Thymus (tissue), 11 donors: ENCODE measurements around the gene LDLRAD1. TPM values are rescaled to one million over a fixed set of nuclear protein-coding genes. Genes with fewer than 3 reads are reported as not detected.
"Not testable (repeated sequence)": the region's sequence is repeated elsewhere in the genome, so short reads cannot be mapped to it uniquely, and the experiment has no call there.

Experiments
- DNase-seq, 9 donors: peaks; one replicate each; pipeline ENCODE4 v3.0.0-alpha.2; 2013; ENCODE audit warnings: low spot score in 9 of 9, low read depth in 6 of 9, missing footprints in 1 of 9
- H3K27ac ChIP-seq, 2 donors: one replicate each; pipeline ENCODE4 v1.5.1; 2013; ENCODE audit warnings: control low read depth in 1 of 2, low read depth in 1 of 2, low read length in 1 of 2, mild to moderate bottlenecking in 1 of 2, moderate library complexity in 1 of 2
- H3K27me3 ChIP-seq, 2 donors: one replicate each; pipeline ENCODE4 v1.5.1; 2013; ENCODE audit warnings: low read length in 1 of 2; ENCODE audit not compliant: control insufficient read depth in 2 of 2, insufficient read depth in 1 of 2
- H3K36me3 ChIP-seq, 2 donors: one replicate each; pipeline ENCODE4 v1.5.1; 2013; ENCODE audit warnings: low read length in 1 of 2, mild to moderate bottlenecking in 1 of 2, moderate library complexity in 1 of 2; ENCODE audit not compliant: control insufficient read depth in 2 of 2, insufficient read depth in 2 of 2
- H3K4me1 ChIP-seq, 2 donors: one replicate each; pipeline ENCODE4 v1.5.1; 2013; ENCODE audit warnings: low read length in 2 of 2; ENCODE audit not compliant: control insufficient read depth in 2 of 2, insufficient read depth in 2 of 2
- H3K4me3 ChIP-seq, 2 donors: one replicate each; pipeline ENCODE4 v1.5.1; 2013; ENCODE audit warnings: low read length in 2 of 2, control low read depth in 1 of 2, mild to moderate bottlenecking in 1 of 2
- H3K9me3 ChIP-seq, 2 donors: one replicate each; pipeline ENCODE4 v1.5.1; 2013; ENCODE audit warnings: low read length in 1 of 2, mild to moderate bottlenecking in 1 of 2; ENCODE audit not compliant: control insufficient read depth in 2 of 2, insufficient read depth in 1 of 2
- WGBS: extraction: QIAGEN DNeasy Blood & Tissue Kit; methylation state at CpG from one replicate; pipeline ENCODE4 v1.1.7; 2013; 5-methylcytosine and 5-hydroxymethylcytosine counted together
- polyA plus RNA-seq: library from polyadenylated mRNA; stranded (reverse); fragments of 200-250 nt; gene quantifications from one replicate; pipeline ENCODE4 v1.2.3, GENCODE V29; 2013
- total RNA-seq: library from RNA; stranded (reverse); fragments of 120-200 nt; gene quantifications from one replicate; pipeline ENCODE4 v1.2.4, GENCODE V29; 2013
- donor health status: healthy.

The LDLRAD1 gene
- total and polyA plus RNA-seq, 2 donors: 0.18 TPM; not detected in 1

GRCh38 chr1:54011316-54012007, 6.5 kb downstream of the LDLRAD1 start:
- Histone ChIP-seq H3K9me3 (no peaks in the 10 kb centered on the region), H3K27me3 (no peaks in the 10 kb centered on the region), H3K36me3 (no peaks in the 10 kb centered on the region), H3K4me1 (no peaks in the 10 kb centered on the region), H3K27ac (no peak overlapping the region), H3K4me3 (no peak overlapping the region)
- 94% methylated on average over 9 of the region's 9 CpGs for WGBS
- no peak for DNase-seq

DNA sequence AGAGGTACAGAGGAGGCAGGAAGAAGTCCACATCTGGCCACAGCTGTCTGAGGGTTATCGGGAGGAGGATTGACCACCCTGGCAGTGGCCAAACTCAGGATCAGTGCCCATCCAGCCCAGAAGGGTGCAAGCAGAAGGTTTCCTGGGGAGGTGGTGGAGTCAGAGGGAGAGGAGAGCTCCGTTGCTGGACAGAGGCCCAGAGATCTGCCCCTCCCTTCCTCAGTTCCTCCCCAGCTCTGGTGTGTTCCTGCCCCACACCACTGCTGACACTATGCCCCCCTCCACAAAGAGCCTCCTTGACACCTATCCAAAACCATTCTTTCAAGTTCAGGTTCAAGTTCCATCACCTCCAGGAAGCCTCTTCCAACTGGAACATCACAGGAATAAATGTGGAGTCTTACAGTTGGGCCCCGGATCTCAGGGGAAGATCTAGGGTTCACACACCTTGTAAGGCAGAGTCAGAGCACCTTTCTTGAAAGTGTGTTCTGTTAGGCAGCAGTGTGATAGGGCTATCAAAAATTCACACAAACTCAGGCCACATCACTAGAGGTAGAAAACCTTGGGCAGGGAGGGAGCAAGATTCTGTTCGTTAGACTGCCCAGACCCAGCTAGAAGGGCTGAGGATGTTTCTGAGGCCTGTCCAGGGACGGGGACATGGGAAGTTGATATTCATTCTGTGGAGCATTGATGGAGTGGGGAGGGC, 7.4 kb downstream of the LDLRAD1 start:
- no peak for DNase-seq
- 87% methylated on average over 5 of the region's 5 CpGs for WGBS
- no peak overlapping the region for H3K4me3 ChIP-seq
- H3K27ac ChIP-seq: no peak overlapping the region
- H3K4me1 ChIP-seq: no peaks in the 10 kb centered on the region
- H3K9me3 ChIP-seq: no peaks in the 10 kb centered on the region
- H3K27me3 ChIP-seq: no peaks in the 10 kb centered on the region
- H3K36me3 ChIP-seq: no peaks in the 10 kb centered on the region

DNA sequence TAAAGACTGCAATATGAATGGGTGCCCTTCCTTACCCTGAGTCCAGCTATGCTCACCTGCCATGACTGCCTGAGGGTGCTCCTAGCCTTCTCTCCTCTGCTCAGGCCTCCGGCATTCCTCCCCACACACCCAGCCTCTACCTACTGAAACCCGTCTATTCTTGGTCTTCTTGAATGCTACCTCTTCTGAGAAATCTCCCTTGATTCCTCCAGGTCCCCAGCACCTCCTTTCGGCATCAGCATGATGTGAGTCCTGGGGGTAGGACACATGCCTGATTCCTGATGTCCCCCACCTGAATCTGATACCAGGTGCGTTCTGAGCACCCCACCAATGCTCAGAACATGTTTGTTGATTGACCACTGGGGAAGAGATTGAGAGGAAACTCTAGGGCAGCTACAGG, 8.6 kb downstream of the LDLRAD1 start:
- Histone ChIP-seq H3K4me3 (no peak overlapping the region), H3K27ac (no peak overlapping the region), H3K36me3 (no peaks in the 10 kb centered on the region), H3K4me1 (no peaks in the 10 kb centered on the region), H3K9me3 (peaks cover 0 to under 1% of the 10 kb centered on the region in 2 donors), H3K27me3 (no peaks in the 10 kb centered on the region)
- 96% methylated on average over 4 of the region's 4 CpGs for WGBS
- no peak for DNase-seq

DNA sequence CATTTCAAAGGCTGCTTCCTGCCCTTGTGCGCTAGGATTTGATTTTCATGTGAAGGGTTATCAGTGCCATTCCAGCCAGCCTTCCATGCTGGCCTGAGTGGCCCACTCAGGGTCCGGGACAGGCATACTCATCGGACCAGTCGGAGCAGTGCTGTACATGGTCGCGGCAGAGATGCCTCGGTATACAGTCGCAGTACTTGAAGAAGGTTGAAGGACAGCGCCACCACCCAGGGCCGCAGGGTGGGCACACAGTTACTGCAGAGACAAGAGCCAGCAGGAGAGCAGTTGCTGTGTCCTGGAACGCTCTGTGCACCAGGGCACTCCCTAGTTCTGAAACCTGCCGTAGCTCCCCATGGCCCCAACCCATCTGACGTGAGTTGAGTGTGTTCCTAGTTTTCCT, 9.1 kb downstream of the LDLRAD1 start:
- DNase-seq: no peak
- H3K36me3 ChIP-seq: no peaks in the 10 kb centered on the region
- no peak overlapping the region for H3K27ac ChIP-seq
- no peaks in the 10 kb centered on the region for H3K4me1 ChIP-seq
- no peak overlapping the region for H3K4me3 ChIP-seq
- WGBS: 96% methylated on average over 13 of the region's 13 CpGs
- H3K9me3 ChIP-seq: peaks cover 0 to 5% of the 10 kb centered on the region in 2 donors
- H3K27me3 ChIP-seq: no peaks in the 10 kb centered on the region

- Histone ChIP-seq H3K4me3 (no peak overlapping the region), H3K9me3 (peaks cover 0 to 5% of the 10 kb centered on the region in 2 donors), H3K27me3 (no peaks in the 10 kb centered on the region), H3K36me3 (no peaks in the 10 kb centered on the region), H3K4me1 (no peaks in the 10 kb centered on the region), H3K27ac (no peak overlapping the region)
- no peak for DNase-seq
- 97% methylated on average over 4 of the region's 4 CpGs for WGBS
Measured at GRCh38 chr1:54007613-54008012, 10.4 kb downstream of the LDLRAD1 start.

DNA sequence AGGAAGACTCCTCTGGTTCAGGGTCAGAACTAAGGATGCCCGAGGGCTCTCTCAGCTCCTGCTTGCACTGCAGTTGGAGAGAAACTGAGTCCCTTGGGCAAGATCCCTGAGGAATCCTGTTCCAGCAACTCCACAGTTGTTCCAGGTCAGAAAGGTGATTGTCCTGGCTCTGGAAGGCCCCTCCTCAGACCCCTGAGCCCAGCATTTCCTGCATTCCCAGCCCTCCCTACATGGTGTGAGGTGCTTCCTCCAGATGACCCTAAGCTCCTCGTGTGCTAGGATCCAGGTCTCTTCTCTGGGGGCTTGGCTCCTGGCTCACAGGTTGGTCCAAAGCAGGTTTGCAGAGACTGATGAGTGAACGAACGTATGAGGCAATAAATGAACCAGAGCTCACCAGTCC, 11.5 kb downstream of the LDLRAD1 start:
- H3K27ac ChIP-seq: no peak overlapping the region
- H3K27me3 ChIP-seq: no peaks in the 10 kb centered on the region
- H3K36me3 ChIP-seq: no peaks in the 10 kb centered on the region
- H3K4me3 ChIP-seq: no peak overlapping the region
- 92% methylated on average over 4 of the region's 4 CpGs for WGBS
- DNase-seq: no peak
- H3K9me3 ChIP-seq: peaks cover 0 to 5% of the 10 kb centered on the region in 2 donors
- H3K4me1 ChIP-seq: no peaks in the 10 kb centered on the region

DNA sequence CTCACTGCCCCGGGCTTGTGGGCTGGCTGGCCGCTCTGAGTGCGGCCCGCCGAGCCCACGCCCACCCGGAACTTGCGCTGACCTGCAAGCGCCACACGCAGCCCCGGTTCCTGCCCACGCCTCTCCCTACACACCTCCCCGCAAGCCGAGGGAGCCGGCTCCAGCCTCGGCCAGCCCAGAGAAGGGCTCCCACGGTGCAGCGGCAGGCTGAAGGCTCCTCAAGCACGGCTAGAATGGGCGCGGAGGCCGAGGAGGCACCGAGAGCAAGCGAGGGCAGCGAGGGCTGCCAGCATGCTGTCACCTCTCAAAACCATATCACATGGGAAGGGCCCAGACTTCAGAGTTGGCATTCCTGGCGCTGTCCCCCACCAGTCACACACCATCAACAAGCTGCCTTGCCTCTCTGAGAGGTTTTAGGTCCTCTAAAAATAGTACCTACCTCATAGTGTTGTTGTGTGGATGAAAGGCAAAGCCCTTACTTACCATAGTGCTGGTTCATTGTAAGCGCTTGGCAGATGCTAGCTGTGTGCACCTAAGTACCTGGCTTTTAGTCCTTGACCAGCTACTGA, 13.4 kb downstream of the LDLRAD1 start:
- no peak for DNase-seq
- Histone ChIP-seq H3K4me1 (no peaks in the 10 kb centered on the region), H3K27me3 (no peaks in the 10 kb centered on the region), H3K27ac (no peak overlapping the region), H3K9me3 (peaks cover 0 to 5% of the 10 kb centered on the region in 2 donors), H3K4me3 (no peak overlapping the region), H3K36me3 (no peaks in the 10 kb centered on the region)
- 97% methylated on average over 27 of the region's 27 CpGs for WGBS

DNA sequence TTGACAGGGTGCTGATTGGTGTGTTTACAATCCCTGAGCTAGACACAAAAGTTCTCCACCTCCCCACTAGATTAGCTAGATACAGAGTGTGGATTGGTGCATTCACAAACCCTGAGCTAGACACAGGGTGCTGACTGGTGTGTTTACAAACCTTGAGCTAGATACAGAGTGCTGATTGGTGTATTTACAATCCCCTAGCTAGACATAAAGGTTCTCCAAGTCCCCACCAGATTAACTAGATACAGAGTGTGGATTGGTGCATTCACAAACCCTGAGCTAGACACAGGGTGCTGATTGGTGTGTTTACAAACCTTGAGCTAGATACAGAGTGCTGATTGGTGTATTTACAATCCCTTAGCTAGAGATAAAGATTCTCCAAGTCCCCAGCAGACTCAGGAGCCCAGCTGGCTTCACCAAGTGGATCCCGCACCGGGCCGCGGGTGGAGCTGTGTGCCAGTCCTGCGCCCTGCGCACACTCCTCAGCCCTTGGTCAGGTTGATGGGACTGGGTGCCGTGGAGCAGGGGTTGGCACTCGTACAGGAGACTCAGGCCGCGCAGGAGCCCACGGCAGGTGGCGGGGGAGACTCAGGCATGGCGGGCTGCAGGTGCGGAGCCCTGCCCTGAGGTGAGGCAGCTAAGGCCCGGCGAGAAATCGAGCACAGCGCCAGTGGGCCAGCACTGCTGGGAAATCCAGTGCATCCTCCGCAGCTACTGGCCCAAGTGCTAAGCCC, 14.1 kb downstream of the LDLRAD1 start:
- not testable (repeated sequence) for H3K4me1 ChIP-seq, H3K36me3 ChIP-seq, H3K9me3 ChIP-seq, DNase-seq, H3K4me3 ChIP-seq, H3K27me3 ChIP-seq, H3K27ac ChIP-seq
- 93% methylated on average over 19 of the region's 19 CpGs for WGBS

DNA sequence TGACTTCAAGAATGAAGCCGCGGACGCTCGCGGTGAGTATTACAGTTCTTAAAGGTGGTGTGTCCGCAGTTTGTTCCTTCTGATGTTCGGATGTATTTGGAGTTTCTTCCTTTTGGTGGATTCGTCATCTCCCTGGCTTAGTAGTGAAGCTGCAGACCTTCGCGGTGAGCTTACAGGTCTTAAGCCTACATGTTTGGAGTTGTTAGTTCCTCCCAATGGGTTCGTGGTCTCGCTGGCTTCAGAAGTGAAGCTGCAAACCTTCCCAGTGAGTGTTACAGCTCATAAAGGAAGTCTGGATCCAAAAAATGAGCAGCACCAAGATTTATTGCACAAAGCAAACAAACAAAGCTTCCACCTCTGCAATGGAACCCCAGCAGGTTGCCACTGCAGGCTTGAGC, 14.7 kb downstream of the LDLRAD1 start:
- DNase-seq: no peak
- Histone ChIP-seq H3K27ac (no peak overlapping the region), H3K4me1 (no peaks in the 10 kb centered on the region), H3K27me3 (no peaks in the 10 kb centered on the region), H3K4me3 (no peak overlapping the region), H3K9me3 (peaks cover 0 to 5% of the 10 kb centered on the region in 2 donors), H3K36me3 (no peaks in the 10 kb centered on the region)
- 88% methylated on average over 12 of the region's 12 CpGs for WGBS
